Activated B cell treated with CpG ODN at 0.5 μM for 24 hours (primary cell): ENCODE results near the gene CACNA2D3. TPM values are rescaled to one million over a fixed set of nuclear protein-coding genes. Genes with fewer than 3 reads are reported as not detected.

Experiments
- ATAC-seq: fragments of 200-7000 bp; cut with Tn5 transposase; one replicate; pipeline ENCODE4 v1.10.0; 2021; ENCODE audit warnings: low read depth, mild to moderate bottlenecking, moderate library complexity
- CTCF ChIA-PET: fragments of 350-600 bp; sonication (Branson Sonifier 250); formaldehyde crosslinking; loops from one replicate; lab custom pipeline; 2021; ENCODE audit warnings: antibody characterized with exemption; lab: Charles Lee
- POLR2A ChIA-PET: fragments of 350-600 bp; sonication (Branson Sonifier 250); formaldehyde crosslinking; loops from one replicate; lab custom pipeline; 2021; ENCODE audit warnings: antibody characterized with exemption; lab: Charles Lee
- DNase-seq: peaks from one replicate; pipeline ENCODE4 v3.0.0; 2022
- H3K27ac Mint-ChIP-seq: one replicate; pipeline ENCODE4 v1.8.0; 2020; ENCODE audit warnings: mixed read lengths
- H3K27me3 Mint-ChIP-seq: one replicate; pipeline ENCODE4 v1.8.0; 2021; ENCODE audit warnings: mixed read lengths
- H3K36me3 Mint-ChIP-seq: one replicate; pipeline ENCODE4 v1.8.0; 2021; ENCODE audit warnings: low read depth, mixed read lengths
- H3K4me1 Mint-ChIP-seq: one replicate; pipeline ENCODE4 v1.8.0; 2021; ENCODE audit warnings: mixed read lengths
- H3K4me3 Mint-ChIP-seq: one replicate; pipeline ENCODE4 v1.8.0; 2020; ENCODE audit warnings: mild to moderate bottlenecking, mixed read lengths
- H3K9me3 Mint-ChIP-seq: one replicate; pipeline ENCODE4 v1.8.0; 2020; ENCODE audit warnings: mixed read lengths
- intact Hi-C: fragments of 100-400 bp; cut with micrococcal nuclease; formaldehyde crosslinking; loops from one replicate; pipeline ENCODE4 v1.15.1; 2024
- total RNA-seq: library from RNA; stranded (reverse); gene quantifications from 2 replicates; pipeline ENCODE4 v1.2.3, GENCODE V29; 2022
- TF ChIP-seq, protein P1 (sequence below): fragments of 200-600 bp; IDR thresholded peaks from one replicate; pipeline ENCODE4 v1.8.0; 2022; ENCODE audit warnings: antibody characterized with exemption, mild to moderate bottlenecking

The CACNA2D3 gene
- total RNA-seq, 1 donor from 2014 or later: not detected

DNA sequence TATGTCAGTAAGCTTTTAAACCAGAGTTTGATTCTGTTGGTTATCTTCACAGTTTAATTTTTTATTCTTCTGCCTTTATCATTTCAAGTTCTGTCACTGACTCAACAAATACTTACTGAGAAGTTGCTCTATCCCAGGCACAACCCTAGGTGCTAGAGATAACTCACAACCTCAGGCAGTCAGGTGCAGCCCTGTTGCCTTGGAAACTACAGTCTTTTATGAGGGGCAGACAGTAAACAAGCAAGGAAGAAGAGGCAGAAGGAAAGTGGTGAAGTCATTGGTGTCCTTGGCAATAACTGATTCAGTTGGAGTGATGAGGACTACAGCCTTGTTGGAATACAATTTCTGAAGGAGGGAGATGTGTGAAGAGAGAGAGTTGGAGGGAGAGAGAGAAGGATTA lies 947.6 kb downstream of the CACNA2D3 start:
- H3K4me3 Mint-ChIP-seq: no peak overlapping the region
- no peaks in the 10 kb centered on the region for H3K36me3 Mint-ChIP-seq
- TF ChIP-seq, protein P1, sequence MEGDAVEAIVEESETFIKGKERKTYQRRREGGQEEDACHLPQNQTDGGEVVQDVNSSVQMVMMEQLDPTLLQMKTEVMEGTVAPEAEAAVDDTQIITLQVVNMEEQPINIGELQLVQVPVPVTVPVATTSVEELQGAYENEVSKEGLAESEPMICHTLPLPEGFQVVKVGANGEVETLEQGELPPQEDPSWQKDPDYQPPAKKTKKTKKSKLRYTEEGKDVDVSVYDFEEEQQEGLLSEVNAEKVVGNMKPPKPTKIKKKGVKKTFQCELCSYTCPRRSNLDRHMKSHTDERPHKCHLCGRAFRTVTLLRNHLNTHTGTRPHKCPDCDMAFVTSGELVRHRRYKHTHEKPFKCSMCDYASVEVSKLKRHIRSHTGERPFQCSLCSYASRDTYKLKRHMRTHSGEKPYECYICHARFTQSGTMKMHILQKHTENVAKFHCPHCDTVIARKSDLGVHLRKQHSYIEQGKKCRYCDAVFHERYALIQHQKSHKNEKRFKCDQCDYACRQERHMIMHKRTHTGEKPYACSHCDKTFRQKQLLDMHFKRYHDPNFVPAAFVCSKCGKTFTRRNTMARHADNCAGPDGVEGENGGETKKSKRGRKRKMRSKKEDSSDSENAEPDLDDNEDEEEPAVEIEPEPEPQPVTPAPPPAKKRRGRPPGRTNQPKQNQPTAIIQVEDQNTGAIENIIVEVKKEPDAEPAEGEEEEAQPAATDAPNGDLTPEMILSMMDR: no peak
- no peaks in the 10 kb centered on the region for H3K27me3 Mint-ChIP-seq
- ChIA-PET CTCF (no interaction called here), POLR2A (no interaction called here)
- no peaks in the 10 kb centered on the region for H3K4me1 Mint-ChIP-seq
- ATAC-seq (no peak), DNase-seq (no peak)
- H3K9me3 Mint-ChIP-seq: no peaks in the 10 kb centered on the region
- intact Hi-C loops: no loop called here
- no peak overlapping the region for H3K27ac Mint-ChIP-seq

DNA sequence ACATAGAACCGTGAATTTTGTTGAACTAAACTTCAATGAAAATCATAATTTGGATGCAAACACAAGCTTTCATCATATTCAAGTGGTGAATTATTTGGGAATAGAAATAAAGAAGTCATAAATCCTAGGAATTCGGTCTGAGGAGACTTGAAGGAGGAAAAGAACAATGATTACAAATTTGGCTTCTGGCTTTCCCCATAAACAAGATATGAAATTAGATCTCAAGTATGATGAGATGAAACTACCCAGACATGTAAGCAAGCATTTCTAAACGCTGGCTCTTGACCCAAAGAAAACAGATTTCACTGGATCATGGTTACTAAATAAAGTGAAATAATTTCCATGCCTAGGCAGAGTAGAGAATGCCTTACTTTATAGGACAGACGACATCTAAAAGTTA lies 952.4 kb downstream of the CACNA2D3 start:
- Mint-ChIP-seq H3K36me3 (no peaks in the 10 kb centered on the region), H3K27ac (no peak overlapping the region), H3K27me3 (no peaks in the 10 kb centered on the region), H3K4me1 (no peaks in the 10 kb centered on the region), H3K9me3 (no peaks in the 10 kb centered on the region), H3K4me3 (no peak overlapping the region)
- intact Hi-C loops: no loop called here
- ChIA-PET CTCF (no interaction called here), POLR2A (no interaction called here)
- TF ChIP-seq, protein P1: no peak
- ATAC-seq (no peak), DNase-seq (no peak)

DNA sequence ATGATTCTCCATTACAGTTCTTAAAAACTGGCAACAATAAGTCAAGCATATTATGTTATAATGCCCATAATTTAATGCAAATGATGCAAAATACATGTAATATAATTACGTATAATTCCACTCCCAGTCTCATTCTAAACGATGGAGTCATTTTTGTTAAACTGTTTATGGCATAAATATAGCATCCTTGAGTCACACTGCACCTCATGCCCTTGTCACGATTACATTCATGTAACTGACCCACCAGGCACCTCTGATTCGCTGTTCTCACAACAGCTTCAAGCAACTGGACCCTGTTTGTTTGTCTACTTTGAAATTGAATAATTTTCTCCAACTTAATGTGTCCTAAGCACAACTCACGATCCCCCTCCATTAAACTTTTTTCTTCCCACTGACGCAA lies 953.5 kb downstream of the CACNA2D3 start:
- no peak for ATAC-seq
- Mint-ChIP-seq H3K9me3 (no peaks in the 10 kb centered on the region), H3K27ac (no peak overlapping the region), H3K27me3 (no peaks in the 10 kb centered on the region), H3K4me1 (no peaks in the 10 kb centered on the region), H3K4me3 (no peak overlapping the region), H3K36me3 (no peaks in the 10 kb centered on the region)
- intact Hi-C loops: no loop called here
- ChIA-PET POLR2A (no interaction called here), CTCF (no interaction called here)
- DNase-seq: no peak
- TF ChIP-seq, protein P1: no peak

DNA sequence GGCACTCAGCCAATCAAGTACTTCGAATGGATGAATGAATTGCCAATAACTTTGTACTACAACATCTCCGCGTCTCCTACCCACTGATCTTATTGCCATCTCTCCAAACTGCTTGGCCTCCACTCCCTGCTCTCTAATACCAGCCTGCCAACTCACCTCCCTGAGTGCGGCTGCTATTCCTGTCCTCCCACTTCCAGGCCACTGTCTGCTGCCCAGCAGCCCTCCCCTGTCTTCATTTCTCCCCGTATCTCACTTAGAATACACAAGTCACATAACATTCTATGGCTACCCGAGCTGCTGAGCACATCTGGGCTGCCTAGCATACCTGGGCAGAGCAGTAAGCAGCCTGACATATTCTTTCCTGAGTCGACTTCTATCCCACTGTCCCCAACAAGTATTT lies 955.4 kb downstream of the CACNA2D3 start:
- no peaks in the 10 kb centered on the region for H3K4me1 Mint-ChIP-seq
- no peak overlapping the region for H3K4me3 Mint-ChIP-seq
- intact Hi-C loops: no loop called here
- DNase-seq (no peak), ATAC-seq (no peak)
- no peak overlapping the region for H3K27ac Mint-ChIP-seq
- H3K27me3 Mint-ChIP-seq: no peaks in the 10 kb centered on the region
- TF ChIP-seq, protein P1: no peak
- H3K36me3 Mint-ChIP-seq: no peaks in the 10 kb centered on the region
- POLR2A ChIA-PET: no interaction called here
- H3K9me3 Mint-ChIP-seq: no peaks in the 10 kb centered on the region
- CTCF ChIA-PET: no interaction called here

- Mint-ChIP-seq H3K9me3 (no peaks in the 10 kb centered on the region), H3K27me3 (no peaks in the 10 kb centered on the region), H3K4me3 (no peak overlapping the region), H3K4me1 (no peaks in the 10 kb centered on the region), H3K36me3 (no peaks in the 10 kb centered on the region), H3K27ac (no peak overlapping the region)
- CTCF ChIA-PET: no interaction called here
- POLR2A ChIA-PET: no interaction called here
- DNase-seq: no peak
- intact Hi-C loops: no loop called here
- ATAC-seq: no peak
- TF ChIP-seq, protein P1: no peak
Observed at GRCh38 chr3:55078876-55079275, 956.5 kb downstream of the CACNA2D3 start.
